Brain pericyte (primary cell): ENCODE results near the gene C2orf76.

Source experiments
- DNase-seq: peaks from one replicate; pipeline ENCODE4 v3.0.0-alpha.2; 2012; ENCODE audit warnings: low read depth, low spot score

Gene C2orf76

DNA sequence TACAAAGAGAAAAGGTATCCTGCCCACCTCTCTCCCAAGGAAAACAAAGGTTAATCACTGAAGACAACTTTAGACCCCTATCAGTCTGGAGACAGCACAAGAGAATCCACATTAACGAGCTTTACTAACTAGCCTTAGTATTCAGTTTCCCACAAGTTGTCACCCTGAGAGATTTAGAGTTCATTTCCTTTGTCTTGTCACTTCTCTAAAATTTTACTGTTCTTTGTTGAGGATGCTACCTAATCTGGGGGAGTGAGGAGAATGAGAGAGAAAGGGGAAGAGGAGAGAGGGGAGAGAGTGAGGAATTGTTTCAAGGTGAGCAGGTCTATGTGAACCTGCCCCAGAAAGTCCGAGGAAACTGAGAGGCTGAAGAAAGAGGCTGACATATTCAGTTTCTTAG lies 28.4 kb downstream of the C2orf76 start:
- DNase-seq, result no peak

DNA sequence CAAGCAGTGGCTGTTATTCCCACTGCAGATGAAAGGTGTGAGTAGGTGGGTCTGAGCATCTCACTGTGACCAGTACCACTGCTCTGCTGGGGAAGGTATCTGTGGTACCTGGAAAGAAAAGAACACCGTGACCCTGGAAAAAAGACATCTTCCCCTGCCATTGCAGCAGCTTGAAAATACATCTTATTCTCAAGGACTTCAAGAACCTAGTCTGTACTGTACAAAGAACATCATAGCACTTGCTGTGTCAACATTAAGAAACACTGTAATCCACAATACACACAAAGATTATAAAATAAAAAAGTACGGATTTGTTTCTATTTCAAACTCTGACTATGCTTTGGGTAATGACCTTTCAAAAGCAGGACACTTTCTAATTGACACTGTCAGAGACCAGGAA lies 28.9 kb downstream of the C2orf76 start:
- DNase-seq, result no peak

- no peak for DNase-seq
Measured at GRCh38 chr2:119333833-119334232, 32.8 kb downstream of the C2orf76 start.

- DNase-seq, result no peak
Measured at GRCh38 chr2:119333360-119333759, 33.3 kb downstream of the C2orf76 start.

DNA sequence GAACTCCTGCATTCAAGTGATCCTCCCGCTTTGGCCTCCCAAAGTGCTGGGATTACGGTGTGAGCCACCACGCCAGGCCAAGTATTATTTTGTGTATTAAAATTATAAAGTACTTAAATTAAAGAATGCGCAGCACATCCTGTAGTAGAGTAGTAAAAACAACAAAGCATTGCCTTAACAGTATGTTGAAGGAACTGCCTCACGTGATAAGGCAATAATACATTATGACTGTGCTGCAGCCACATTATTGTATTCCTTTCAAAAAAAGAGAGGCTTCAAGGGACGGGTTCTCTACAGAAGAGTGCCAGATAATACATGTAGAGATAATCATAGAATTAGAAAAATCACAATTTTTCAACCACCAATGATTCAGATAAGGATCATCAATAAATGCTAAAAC lies 33.7 kb downstream of the C2orf76 start:
- DNase-seq, result no peak

GRCh38 chr2:119327431-119327830 lies 39.2 kb downstream of the C2orf76 start:
- no peak for DNase-seq

DNA sequence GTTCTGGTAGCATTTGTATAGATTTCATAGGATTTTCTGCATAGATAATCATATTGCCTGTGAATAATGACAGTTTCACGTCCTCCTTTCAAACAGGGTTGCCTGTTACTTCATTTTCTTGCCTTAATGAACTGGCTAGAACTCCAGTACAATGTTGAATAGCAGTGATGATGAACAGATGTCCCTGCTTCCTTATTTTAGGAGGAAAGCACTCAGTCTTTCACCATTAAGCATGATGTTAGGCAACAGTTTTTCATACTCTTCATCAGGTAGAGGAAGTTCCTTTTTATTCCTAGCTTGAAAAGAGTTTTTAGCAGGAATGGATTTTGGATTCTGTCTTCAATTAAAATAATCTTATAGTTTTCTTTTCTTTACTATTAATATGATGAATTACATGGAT lies 39.7 kb downstream of the C2orf76 start:
- DNase-seq, result no peak

DNA sequence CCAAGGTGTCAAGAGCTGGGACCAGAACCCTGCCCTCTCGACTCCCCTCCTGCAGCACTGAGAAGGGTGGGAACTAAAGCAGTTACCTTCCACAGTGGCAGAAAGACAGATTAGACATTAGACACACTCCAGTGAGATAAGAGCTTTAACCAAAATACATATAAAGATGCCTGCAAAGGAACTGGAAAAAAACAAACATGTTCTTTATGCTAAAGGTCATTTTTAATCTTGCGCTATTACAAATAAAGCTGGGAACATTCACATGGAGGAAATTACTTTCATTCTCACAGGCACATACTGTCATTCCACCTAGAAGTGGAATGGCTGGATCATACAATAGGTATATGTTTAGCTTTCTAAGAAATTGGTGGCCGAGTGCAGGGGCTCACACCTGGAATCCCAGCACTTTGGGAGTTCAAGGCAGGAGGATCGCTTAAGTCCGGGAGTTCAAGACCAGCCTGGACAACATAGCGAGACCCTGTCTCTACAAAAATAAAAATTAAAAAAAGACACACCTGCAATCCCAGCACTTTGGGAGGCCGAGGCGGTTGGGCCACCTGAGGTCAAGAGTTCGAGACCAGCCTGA lies 41.9 kb downstream of the C2orf76 start:
- DNase-seq, result no peak

DNA sequence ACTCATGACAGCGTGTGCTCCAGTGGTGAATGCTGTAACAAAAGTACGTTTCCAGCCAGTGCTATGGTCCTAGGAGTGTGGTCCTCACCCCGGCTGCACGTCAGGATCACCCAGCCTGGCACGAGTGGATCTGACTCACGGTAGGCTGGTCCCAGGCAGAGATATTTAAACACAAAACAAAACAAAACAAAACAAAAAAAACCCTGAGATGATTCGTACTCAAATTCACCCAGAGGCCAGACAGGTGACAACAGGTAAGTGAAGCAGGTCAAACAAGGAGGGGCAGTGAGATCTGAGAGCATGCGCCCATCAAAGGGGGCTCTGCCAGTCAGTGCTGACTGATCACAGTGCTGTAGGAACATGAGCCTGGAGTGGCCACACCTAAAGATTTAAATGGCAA lies 43.2 kb downstream of the C2orf76 start:
- no peak for DNase-seq

GRCh38 chr2:119319593-119319992 lies 47.0 kb downstream of the C2orf76 start:
- no peak for DNase-seq

DNA sequence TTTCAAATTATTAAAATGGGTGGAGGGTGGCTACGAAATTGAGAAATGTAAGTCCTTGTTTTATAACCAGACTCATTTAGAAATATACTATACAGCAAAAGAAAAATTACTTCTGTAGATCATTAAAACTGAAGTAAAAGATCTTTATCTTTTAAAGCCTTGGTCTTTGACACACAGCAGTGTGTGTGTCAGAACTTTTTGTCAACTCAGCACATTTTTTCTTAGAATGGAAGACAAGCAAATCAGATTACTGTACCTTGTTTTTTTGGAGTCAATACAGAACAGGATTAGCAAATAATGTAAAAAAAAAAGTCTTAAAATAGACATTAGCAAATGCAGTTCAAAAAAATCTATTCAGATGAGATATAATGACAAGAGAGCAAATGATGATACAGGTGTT lies 49.1 kb downstream of the C2orf76 start:
- no peak for DNase-seq

GRCh38 chr2:119316066-119316465 lies 50.6 kb downstream of the C2orf76 start:
- no peak for DNase-seq

DNA sequence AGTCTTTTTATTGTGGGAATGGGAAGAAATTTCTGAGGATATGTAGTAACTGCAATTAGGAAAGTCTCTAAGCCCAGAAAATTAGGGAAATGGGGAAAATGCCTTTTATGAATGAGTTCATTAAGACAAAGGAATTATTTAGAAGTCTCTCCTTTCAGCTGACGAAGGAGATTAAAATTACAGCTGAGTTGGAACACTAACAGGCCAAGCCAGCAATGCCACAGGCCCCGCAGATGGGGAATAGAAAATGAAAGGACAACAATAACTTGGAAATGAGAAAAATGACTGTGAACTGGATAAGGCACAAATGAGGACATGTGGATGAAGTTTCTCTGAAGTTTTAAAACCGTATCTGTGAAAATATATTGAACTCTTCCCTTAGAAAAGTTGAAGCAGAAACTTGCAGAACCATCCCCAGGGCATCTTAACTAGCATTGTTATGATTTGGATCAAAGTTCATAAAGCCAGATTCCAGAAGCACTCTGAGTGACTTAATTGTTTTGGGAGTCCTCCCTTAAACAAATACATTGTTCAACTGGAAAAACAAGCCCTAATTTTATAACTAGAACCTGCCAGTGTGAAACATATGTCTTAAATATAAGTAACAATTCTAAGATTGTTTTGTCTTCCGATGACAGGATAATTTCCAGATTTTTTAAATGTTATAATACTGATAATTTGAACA lies 51.3 kb downstream of the C2orf76 start:
- no peak for DNase-seq

DNA sequence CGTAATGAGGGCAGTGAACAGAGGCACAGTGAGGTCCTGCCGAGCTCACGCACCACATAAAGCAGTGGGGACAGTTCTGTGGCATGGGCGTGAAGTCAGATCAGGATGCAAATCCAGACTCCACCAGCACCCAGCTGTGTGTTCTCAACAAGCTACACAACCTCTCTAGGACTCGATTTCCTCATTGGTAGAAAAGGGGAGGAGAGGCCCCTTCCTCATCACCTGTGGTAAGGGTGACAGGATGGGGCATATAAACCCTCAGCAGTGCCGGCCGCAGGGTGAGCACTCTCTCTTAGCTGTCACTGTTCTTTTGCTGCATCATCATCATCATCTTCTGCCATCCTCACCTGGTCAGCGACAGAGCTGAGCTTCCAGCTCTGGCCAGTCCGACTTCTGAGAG lies 54.8 kb downstream of the C2orf76 start:
- no peak for DNase-seq

DNA sequence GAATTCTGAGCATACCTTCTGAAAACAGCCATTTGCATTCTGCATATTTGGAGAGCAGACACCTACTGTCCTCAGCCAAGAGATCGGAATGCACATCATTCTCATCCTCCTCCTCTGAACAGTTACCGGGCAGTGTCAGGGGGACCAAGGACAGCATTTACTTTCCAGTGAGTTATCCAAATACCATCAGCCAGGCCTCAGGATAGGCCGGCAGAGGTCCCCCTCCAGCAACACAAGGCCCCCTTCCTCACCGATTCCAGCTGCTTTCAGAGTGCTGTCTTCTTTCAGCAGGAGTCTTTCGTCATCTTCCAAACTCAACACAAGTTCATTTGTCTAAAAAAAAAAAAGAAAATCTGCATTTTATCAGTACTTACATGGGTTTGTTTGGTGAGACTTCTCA lies 55.3 kb downstream of the C2orf76 start:
- DNase-seq, result no peak

GRCh38 chr2:119308793-119309330 lies 57.8 kb downstream of the C2orf76 start:
- DNase-seq, result no peak

DNA sequence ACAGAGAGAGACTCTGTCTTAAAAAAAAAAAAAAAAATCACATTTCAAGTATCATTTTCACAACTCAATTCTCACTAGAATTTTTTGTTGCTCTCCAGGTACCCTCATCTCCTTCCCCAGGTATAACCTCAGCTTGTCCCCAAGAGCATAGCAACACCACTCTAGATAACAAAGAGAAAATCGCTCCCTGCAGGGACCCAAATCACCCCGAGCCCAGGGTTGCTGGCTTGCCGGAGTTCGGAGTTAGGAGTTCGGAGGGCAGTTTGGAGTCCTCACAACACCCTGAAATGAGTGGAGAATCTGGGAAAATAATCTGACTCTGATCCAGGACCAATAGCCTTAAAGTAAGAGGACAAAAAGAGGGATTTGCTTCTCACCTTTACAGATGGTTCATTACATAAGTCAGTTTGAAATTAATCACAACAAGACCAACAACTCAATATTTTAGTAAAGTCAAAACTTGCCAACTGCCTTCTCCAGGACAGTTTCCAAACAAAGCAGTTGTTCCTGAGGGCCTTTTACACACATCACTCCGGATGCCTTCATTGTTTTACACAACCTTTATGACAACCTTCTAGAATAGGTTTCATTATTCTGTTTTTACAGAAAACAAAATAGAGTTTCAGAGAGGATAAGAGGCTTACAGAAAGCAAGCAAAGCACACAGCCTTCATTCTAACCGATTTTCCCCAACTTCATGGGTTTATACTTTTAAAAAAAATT lies 59.1 kb downstream of the C2orf76 start:
- DNase-seq, result no peak

DNA sequence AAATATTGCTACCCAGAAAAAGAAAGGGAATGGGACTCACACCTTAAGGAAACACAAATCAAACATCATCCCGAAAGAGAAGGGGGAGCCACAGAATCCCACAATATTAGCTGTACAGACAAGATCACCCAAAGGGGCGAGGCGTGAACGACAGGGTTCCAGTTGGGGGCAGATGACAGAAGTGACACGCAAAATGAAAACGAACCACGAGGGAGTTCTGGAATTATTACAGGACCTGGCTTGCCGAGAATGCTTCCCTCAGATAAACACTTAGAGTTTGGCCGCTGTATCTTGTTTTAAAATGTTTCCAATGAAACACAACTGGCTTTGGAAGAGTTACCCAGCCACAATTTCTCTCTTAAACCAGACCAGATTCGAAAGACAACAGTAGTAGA lies 60.4 kb downstream of the C2orf76 start:
- no peak for DNase-seq

- no peak for DNase-seq
Measured at GRCh38 chr2:119305497-119306195, 61.0 kb downstream of the C2orf76 start.

DNA sequence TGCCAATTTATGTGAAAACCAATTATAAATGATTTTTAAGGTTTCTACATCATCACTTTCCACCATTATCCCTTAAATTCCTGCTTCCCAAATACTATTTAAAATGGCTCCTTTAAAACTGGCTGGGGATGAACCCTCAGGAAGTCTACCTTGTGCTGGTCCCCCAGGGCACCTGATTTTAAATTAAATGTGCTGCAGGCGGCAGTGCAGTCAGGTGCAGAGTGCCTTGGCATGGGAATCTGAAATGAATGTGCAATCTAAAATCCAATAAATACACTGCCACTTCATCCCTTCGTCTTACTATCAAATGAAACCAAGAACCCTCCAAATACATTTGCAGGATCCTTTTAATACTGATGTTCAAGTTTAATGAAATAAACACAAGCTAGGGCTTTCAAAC lies 61.8 kb downstream of the C2orf76 start:
- DNase-seq, result no peak

- DNase-seq, result no peak
Measured at GRCh38 chr2:119301413-119301812, 65.2 kb downstream of the C2orf76 start.

DNA sequence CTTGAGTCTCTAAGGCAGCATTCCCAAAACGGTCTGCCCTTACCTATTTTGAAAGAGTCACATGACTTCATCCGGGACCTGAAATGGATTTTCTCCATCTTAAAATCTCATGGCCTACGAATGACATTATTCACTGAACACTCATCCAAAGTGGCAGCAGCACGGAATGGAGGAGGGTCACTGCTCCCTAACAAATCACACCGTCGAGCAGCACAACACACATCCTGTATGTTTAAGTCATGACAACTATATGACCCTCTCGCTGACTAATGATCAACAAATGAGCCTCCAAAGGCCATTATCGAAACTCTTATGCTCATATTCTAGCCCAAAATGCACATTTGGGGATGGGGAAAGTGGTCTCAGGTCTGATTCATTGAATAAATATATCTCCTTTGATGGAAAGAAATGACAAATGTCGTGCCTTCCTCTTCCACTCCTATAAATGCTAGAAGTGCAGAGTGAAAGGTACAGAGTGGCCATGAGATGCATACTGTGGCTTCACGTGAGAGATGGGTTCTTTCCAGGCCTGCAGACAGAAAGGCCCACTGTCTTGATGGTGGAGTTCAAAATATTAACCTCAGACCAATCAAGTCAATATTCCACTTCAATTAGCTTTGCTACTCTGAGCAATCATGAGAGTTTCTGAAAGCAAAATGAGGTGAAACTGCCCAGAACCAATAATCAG lies 70.8 kb downstream of the C2orf76 start:
- no peak for DNase-seq
